ENCODE measurements around the gene INAFM2. TPM values are rescaled to one million over a fixed set of nuclear protein-coding genes. Genes with fewer than 3 reads are reported as not detected.

INAFM2 gene
- total and polyA plus RNA-seq, 10 of the 15 experiments (the other 5 are each of a cell fraction or from before 2014, with no cell fraction given), result 0.75 to 8.1 (median 3.9) TPM

DNA sequence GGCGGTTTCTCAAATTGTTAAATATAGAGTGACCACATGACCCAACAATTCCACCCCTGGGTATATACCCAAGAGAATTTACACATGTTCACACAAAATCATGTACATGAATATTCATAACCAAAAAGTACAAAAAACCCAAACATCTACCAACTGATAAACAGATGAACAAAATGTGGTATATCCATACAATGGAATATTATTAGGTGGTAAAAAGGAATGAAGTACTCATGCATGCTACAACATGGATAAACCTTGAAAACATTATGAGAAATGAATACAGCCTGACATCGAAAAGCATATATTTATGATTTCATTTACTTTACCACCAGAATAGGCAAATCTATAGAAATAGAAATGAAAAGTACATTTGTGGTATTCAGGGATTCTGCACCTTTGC, 23.1 kb upstream of the INAFM2 start (continued):
- TF ChIP-seq, protein P1, sequence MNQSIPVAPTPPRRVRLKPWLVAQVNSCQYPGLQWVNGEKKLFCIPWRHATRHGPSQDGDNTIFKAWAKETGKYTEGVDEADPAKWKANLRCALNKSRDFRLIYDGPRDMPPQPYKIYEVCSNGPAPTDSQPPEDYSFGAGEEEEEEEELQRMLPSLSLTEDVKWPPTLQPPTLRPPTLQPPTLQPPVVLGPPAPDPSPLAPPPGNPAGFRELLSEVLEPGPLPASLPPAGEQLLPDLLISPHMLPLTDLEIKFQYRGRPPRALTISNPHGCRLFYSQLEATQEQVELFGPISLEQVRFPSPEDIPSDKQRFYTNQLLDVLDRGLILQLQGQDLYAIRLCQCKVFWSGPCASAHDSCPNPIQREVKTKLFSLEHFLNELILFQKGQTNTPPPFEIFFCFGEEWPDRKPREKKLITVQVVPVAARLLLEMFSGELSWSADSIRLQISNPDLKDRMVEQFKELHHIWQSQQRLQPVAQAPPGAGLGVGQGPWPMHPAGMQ (IDR thresholded peaks at IDR 0.05; ENCODE audit: borderline replicate concordance), result no peak
- no peak for TF ChIP-seq HDAC2 (IDR thresholded peaks at IDR 0.05)
- TF ChIP-seq, protein P2, sequence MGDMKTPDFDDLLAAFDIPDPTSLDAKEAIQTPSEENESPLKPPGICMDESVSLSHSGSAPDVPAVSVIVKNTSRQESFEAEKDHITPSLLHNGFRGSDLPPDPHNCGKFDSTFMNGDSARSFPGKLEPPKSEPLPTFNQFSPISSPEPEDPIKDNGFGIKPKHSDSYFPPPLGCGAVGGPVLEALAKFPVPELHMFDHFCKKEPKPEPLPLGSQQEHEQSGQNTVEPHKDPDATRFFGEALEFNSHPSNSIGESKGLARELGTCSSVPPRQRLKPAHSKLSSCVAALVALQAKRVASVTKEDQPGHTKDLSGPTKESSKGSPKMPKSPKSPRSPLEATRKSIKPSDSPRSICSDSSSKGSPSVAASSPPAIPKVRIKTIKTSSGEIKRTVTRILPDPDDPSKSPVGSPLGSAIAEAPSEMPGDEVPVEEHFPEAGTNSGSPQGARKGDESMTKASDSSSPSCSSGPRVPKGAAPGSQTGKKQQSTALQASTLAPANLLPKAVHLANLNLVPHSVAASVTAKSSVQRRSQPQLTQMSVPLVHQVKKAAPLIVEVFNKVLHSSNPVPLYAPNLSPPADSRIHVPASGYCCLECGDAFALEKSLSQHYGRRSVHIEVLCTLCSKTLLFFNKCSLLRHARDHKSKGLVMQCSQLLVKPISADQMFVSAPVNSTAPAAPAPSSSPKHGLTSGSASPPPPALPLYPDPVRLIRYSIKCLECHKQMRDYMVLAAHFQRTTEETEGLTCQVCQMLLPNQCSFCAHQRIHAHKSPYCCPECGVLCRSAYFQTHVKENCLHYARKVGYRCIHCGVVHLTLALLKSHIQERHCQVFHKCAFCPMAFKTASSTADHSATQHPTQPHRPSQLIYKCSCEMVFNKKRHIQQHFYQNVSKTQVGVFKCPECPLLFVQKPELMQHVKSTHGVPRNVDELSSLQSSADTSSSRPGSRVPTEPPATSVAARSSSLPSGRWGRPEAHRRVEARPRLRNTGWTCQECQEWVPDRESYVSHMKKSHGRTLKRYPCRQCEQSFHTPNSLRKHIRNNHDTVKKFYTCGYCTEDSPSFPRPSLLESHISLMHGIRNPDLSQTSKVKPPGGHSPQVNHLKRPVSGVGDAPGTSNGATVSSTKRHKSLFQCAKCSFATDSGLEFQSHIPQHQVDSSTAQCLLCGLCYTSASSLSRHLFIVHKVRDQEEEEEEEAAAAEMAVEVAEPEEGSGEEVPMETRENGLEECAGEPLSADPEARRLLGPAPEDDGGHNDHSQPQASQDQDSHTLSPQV (IDR thresholded peaks at IDR 0.05), result no peak
- TF ChIP-seq PAX8 (IDR thresholded peaks at IDR 0.05), result no peak

DNA sequence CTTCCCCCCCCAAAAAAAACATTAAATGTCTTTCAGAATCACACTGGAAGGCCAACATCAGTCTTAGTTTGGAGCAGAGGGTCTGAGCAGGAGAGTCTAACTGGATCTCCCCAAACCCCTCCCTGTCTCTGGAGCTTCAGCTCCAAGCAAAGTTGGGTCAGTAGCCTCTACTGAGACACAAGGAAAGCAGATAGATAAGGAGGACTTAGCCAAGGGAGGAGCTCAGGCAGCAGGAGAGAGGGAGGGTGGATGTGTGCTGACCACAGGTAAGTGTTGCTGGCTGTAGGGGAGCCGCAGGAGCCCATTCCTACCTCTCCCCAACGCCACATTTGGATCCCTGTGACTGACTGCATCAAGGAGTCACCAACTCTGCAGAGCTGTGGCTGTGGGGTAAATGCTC, 22.7 kb upstream of the INAFM2 start:
- DNase-seq (ENCODE audit: low read depth, low spot score) (no peak), ATAC-seq (no peak), FAIRE-seq (no peak)
- POLR2A ChIA-PET, result no interaction called here
- Histone ChIP-seq H3K9me3 (replicated peaks; ENCODE audit: control insufficient read depth, insufficient read depth, low read length) (no peaks in the 10 kb centered on the region; the same call in 2 of the 3 replicates), H2AFZ (ENCODE audit: control insufficient read depth, low read depth, low read length) (no peak overlapping the region), H3K36me3 (ENCODE audit: control insufficient read depth in 2 of 2, insufficient read depth in 2 of 2, low read length in 1 of 2) (no peaks in the 10 kb centered on the region), H3K4me3 (no peak overlapping the region), H3K9ac (ENCODE audit: control insufficient read depth, insufficient read depth, low read length) (no peak overlapping the region), H3K27ac (ENCODE audit: control insufficient read depth, insufficient read depth) (no peak overlapping the region), H3K4me1 (ENCODE audit: control insufficient read depth, insufficient read depth, low read length) (no peaks in the 10 kb centered on the region), H3K27me3 (replicated peaks in 1 of 2; ENCODE audit: control insufficient read depth in 2 of 2, insufficient read depth in 2 of 2, low read length in 1 of 2) (no peaks in the 10 kb centered on the region), H3K79me2 (ENCODE audit: control insufficient read depth, insufficient read depth, low read length) (no peaks in the 10 kb centered on the region), H4K20me1 (ENCODE audit: control insufficient read depth, insufficient read depth) (no peaks in the 10 kb centered on the region), H3K4me2 (ENCODE audit: control insufficient read depth, insufficient read depth) (no peak overlapping the region)
- in situ Hi-C loops (cut with MboI), result no loop called here
- no TSS peak for BruUV-seq (replicated peaks)
- intact Hi-C loops (cut with micrococcal nuclease; ENCODE audit: unreplicated experiment), result no loop called here
- SMC1A ChIA-PET (ENCODE audit: uncharacterized antibody, unreplicated experiment), result no interaction called here
- CTCF ChIA-PET, result interaction anchor here (0.9 to 1.4 kb wide), 2 partner anchors 21 to 83 kb away, joined by 4 to 5 read pairs; no protein-coding TSS in a partner anchor
- 0% methylated on average over 2 of the region's 2 CpGs for WGBS (ENCODE audit: insufficient coverage, insufficient replicate concordance, low lambda C conversion rate, missing lambda C conversion rate)
- RAD21 ChIA-PET (ENCODE audit: unreplicated experiment), result interaction anchor here (1.4 kb wide), 1 partner anchor 36 kb away, joined by 4 read pairs; no protein-coding TSS in a partner anchor
- TF ChIP-seq STAT1 (conservative IDR thresholded peaks at IDR 0.05) (no peak), MYC (IDR thresholded peaks at IDR 0.05; ENCODE audit: insufficient read depth, insufficient read length, insufficient replicate concordance, low read length, severe bottlenecking) (no peak), POLR2A (IDR thresholded peaks at IDR 0.05; ENCODE audit: low read depth, low read length) (no peak)
- TF ChIP-seq, protein P3, sequence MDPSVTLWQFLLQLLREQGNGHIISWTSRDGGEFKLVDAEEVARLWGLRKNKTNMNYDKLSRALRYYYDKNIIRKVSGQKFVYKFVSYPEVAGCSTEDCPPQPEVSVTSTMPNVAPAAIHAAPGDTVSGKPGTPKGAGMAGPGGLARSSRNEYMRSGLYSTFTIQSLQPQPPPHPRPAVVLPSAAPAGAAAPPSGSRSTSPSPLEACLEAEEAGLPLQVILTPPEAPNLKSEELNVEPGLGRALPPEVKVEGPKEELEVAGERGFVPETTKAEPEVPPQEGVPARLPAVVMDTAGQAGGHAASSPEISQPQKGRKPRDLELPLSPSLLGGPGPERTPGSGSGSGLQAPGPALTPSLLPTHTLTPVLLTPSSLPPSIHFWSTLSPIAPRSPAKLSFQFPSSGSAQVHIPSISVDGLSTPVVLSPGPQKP (IDR thresholded peaks at IDR 0.05; ENCODE audit: low read depth, low read length), result no peak
- TF ChIP-seq, protein P4, sequence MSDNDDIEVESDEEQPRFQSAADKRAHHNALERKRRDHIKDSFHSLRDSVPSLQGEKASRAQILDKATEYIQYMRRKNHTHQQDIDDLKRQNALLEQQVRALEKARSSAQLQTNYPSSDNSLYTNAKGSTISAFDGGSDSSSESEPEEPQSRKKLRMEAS (IDR thresholded peaks at IDR 0.05; ENCODE audit: low read depth, low read length), result no peak
- TF ChIP-seq, protein P5, sequence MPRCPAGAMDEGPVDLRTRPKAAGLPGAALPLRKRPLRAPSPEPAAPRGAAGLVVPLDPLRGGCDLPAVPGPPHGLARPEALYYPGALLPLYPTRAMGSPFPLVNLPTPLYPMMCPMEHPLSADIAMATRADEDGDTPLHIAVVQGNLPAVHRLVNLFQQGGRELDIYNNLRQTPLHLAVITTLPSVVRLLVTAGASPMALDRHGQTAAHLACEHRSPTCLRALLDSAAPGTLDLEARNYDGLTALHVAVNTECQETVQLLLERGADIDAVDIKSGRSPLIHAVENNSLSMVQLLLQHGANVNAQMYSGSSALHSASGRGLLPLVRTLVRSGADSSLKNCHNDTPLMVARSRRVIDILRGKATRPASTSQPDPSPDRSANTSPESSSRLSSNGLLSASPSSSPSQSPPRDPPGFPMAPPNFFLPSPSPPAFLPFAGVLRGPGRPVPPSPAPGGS (IDR thresholded peaks at IDR 0.05; ENCODE audit: borderline replicate concordance, insufficient read depth, low read depth, low read length, poor library complexity, severe bottlenecking), result no peak
